Stomach (tissue), 4 donors: ENCODE measurements around the gene NTM.

Experiments used
- EP300 ChIP-seq: sonication (generic); formaldehyde crosslinking; IDR thresholded peaks from one replicate; pipeline ENCODE4 v1.6.1; 2017; ENCODE audit warnings: antibody characterized with exemption
- POLR2A ChIP-seq, 4 donors: fragments of 450-650 bp; IDR thresholded peaks; one replicate each; pipeline ENCODE4 v1.6.1; 2016; ENCODE audit warnings: antibody characterized with exemption in 4 of 4, control low read depth in 2 of 4, mild to moderate bottlenecking in 1 of 4, moderate library complexity in 1 of 4
- POLR2AphosphoS5 ChIP-seq, 3 donors: sonication (generic); formaldehyde crosslinking; IDR thresholded peaks; one replicate each; pipeline ENCODE4 v1.6.1; 2016; ENCODE audit warnings: antibody characterized with exemption in 3 of 3
- TF ChIP-seq, protein P1 (sequence below), 7 experiments: fragments of 450-650 bp in 4 of 7; fragments of 200-600 bp in 3 of 7; sonication (generic) in 3 of 7; IDR thresholded peaks; one replicate each; pipeline ENCODE4 v1.5.1; 2016 to 2019; ENCODE audit warnings: antibody characterized with exemption in 7 of 7, control low read depth in 2 of 7, mild to moderate bottlenecking in 1 of 7

DNA sequence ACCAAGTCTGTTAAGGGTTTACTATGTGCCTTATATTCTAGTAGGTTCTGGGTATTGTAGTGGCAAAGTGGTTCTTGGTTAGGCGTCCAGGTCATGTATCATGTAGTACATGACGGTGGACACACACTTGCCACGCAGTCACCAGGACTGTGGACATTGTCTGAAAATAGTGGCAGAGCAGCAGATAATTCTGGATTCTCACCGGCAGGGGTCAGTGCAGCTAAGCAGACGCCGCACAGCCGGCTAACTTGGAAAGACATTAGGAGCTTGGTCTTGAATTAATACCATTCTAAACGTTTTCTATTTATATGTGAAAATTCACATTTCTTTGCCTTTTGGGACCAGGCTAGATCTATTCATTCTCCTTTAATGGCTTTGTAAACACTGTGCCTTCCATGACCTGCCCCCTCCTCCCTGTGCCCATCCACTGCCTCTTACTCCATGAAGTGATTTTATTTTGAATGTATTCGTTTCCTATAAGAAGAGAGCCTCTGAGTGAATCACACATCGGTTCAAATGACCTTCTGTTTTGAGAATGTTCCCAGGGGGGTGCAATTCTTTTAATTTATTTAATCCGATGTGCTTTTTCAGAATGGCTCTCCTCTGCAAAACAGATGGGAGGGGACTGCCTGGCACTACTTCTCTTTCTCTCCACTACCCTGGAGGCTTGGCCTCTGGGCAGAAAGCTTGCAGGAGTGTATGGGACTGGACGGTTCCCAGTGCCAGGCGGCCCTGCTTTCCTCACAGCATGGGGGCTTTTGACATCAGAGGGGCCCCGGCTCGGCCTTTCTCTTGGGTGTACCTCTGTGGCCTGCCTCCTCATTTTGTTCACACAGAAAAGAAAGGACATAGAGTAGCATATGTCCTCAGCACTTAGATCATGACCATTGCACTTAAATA, 378.0 kb downstream of the NTM start:
- TF ChIP-seq, protein P1, sequence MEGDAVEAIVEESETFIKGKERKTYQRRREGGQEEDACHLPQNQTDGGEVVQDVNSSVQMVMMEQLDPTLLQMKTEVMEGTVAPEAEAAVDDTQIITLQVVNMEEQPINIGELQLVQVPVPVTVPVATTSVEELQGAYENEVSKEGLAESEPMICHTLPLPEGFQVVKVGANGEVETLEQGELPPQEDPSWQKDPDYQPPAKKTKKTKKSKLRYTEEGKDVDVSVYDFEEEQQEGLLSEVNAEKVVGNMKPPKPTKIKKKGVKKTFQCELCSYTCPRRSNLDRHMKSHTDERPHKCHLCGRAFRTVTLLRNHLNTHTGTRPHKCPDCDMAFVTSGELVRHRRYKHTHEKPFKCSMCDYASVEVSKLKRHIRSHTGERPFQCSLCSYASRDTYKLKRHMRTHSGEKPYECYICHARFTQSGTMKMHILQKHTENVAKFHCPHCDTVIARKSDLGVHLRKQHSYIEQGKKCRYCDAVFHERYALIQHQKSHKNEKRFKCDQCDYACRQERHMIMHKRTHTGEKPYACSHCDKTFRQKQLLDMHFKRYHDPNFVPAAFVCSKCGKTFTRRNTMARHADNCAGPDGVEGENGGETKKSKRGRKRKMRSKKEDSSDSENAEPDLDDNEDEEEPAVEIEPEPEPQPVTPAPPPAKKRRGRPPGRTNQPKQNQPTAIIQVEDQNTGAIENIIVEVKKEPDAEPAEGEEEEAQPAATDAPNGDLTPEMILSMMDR (IDR thresholded peaks at IDR 0.05) = peak in 5 of 7 experiments; percentile 36 to 63 (median 53)
- TF ChIP-seq POLR2A (IDR thresholded peaks at IDR 0.05) = no peak
- no peak for TF ChIP-seq EP300
- TF ChIP-seq POLR2AphosphoS5 (IDR thresholded peaks at IDR 0.05) = no peak
